GM21717 (cell line): ENCODE results near the gene LRRTM4.
"Not testable (repeated sequence)": the region's sequence is repeated elsewhere in the genome, so short reads cannot be mapped to it uniquely, and the experiment has no call there.

ENCODE experiments used
- ATAC-seq: cut with Tn5 transposase; IDR thresholded peaks from one replicate; pipeline ENCODE4 v1.9.1; 2021; ENCODE audit warnings: mild to moderate bottlenecking, moderate library complexity; ENCODE audit not compliant: unreplicated experiment

Gene LRRTM4

GRCh38 chr2:76763276-76763675, 758.9 kb downstream of the LRRTM4 start:
- peak; percentile 52 for ATAC-seq

- peak; percentile 34 for ATAC-seq
Measured at GRCh38 chr2:76760367-76760704, 761.8 kb downstream of the LRRTM4 start.

GRCh38 chr2:76759634-76760366, 762.4 kb downstream of the LRRTM4 start:
- ATAC-seq, result peak; percentile 79

- no peak for ATAC-seq
Measured at GRCh38 chr2:76752506-76752905, 769.7 kb downstream of the LRRTM4 start.

- ATAC-seq, result no peak
Measured at GRCh38 chr2:76749858-76750257, 772.3 kb downstream of the LRRTM4 start.

GRCh38 chr2:76748581-76749296, 773.4 kb downstream of the LRRTM4 start:
- no peak for ATAC-seq

GRCh38 chr2:76745605-76746004, 776.6 kb downstream of the LRRTM4 start:
- ATAC-seq, result no peak

GRCh38 chr2:76737607-76738006, 784.6 kb downstream of the LRRTM4 start:
- no peak for ATAC-seq

- no peak for ATAC-seq
Measured at GRCh38 chr2:76733736-76734135, 788.4 kb downstream of the LRRTM4 start.

- peak; percentile 85 for ATAC-seq
Measured at GRCh38 chr2:76731157-76731556, 791.0 kb downstream of the LRRTM4 start.

- ATAC-seq, result no peak
Measured at GRCh38 chr2:76730021-76730420, 792.2 kb downstream of the LRRTM4 start.

- no peak for ATAC-seq
Measured at GRCh38 chr2:76721226-76721625, 801.0 kb downstream of the LRRTM4 start.

- ATAC-seq, result no peak
Measured at GRCh38 chr2:76713312-76713711, 808.9 kb downstream of the LRRTM4 start.

- ATAC-seq, result no peak
Measured at GRCh38 chr2:76711490-76711889, 810.7 kb downstream of the LRRTM4 start.

- no peak for ATAC-seq
Measured at GRCh38 chr2:76700894-76701293, 821.3 kb downstream of the LRRTM4 start.

GRCh38 chr2:76697998-76698713, 824.0 kb downstream of the LRRTM4 start:
- ATAC-seq, result not testable (repeated sequence)
